Esophagus muscularis mucosa (tissue), 4 donors: Measurements from ENCODE around the gene PRR20B. TPM values are rescaled to one million over a fixed set of nuclear protein-coding genes. Genes with fewer than 3 reads are reported as not detected.
"Not testable (repeated sequence)": the region's sequence is repeated elsewhere in the genome, so short reads cannot be mapped to it uniquely, and the experiment has no call there.

Experiments
- DNase-seq: peaks from one replicate; pipeline ENCODE4 v3.0.0-alpha.2; 2017; ENCODE audit errors: extremely low spot score
- H3K27ac ChIP-seq, 4 donors: fragments of 200-600 bp; sonication (generic); replicated peaks in 1 of 4; 1 replicate in 3 of 4; 2 replicates in 1 of 4; pipeline ENCODE4 v1.5.1; 2016 to 2019; ENCODE audit warnings: mild to moderate bottlenecking in 1 of 4
- H3K27me3 ChIP-seq, 4 donors: fragments of 200-600 bp; sonication (generic); one replicate each; pipeline versions ENCODE4 v1.5.1 to v1.6.0; 2016 to 2019
- H3K36me3 ChIP-seq, 4 donors: fragments of 200-600 bp; sonication (generic); one replicate each; pipeline ENCODE4 v1.5.1; 2016 to 2019
- H3K4me1 ChIP-seq, 4 donors: fragments of 200-600 bp; sonication (generic); one replicate each; pipeline ENCODE4 v1.5.1; 2016 to 2019
- H3K4me3 ChIP-seq, 4 donors: fragments of 200-600 bp; sonication (generic); 1 replicate in 2 of 4; 2 replicates in 2 of 4; pipeline ENCODE4 v1.5.1; 2016 to 2019; ENCODE audit warnings: mild to moderate bottlenecking in 4 of 4, moderate library complexity in 1 of 4
- H3K9me3 ChIP-seq, 4 donors: fragments of 200-600 bp; sonication (generic); 1 replicate in 3 of 4; 2 replicates in 1 of 4; pipeline ENCODE4 v1.5.1; 2016 to 2019
- CTCF ChIP-seq, 3 experiments: fragments of 200-600 bp in 2 of 3; fragments of 450-650 bp in 1 of 3; sonication (generic) in 2 of 3; IDR thresholded peaks; one replicate each; pipeline ENCODE4 v1.5.1; 2017 to 2019; ENCODE audit warnings: antibody characterized with exemption in 3 of 3, mild to moderate bottlenecking in 2 of 3, moderate library complexity in 1 of 3
- EP300 ChIP-seq: sonication (generic); formaldehyde crosslinking; IDR thresholded peaks from one replicate; pipeline ENCODE4 v1.6.1; 2017; ENCODE audit warnings: antibody characterized with exemption
- POLR2A ChIP-seq: fragments of 450-650 bp; IDR thresholded peaks from one replicate; pipeline ENCODE4 v1.6.1; 2017; ENCODE audit warnings: antibody characterized with exemption, moderate library complexity, mild to moderate bottlenecking, low read depth
- POLR2AphosphoS5 ChIP-seq, 2 donors: sonication (generic); formaldehyde crosslinking; IDR thresholded peaks; one replicate each; pipeline ENCODE4 v1.6.1; 2017; ENCODE audit warnings: antibody characterized with exemption in 2 of 2
- WGBS: methylation state at CpG from one replicate; pipeline ENCODE4 v1.1.5; 2018; 5-methylcytosine and 5-hydroxymethylcytosine counted together
- intact Hi-C: fragments of 100-400 bp; cut with DNase I; formaldehyde crosslinking; loops from one replicate; pipeline ENCODE4 v1.15.1; 2023
- total RNA-seq, 4 donors: library from RNA; depleted of rRNA; stranded (reverse); fragments of >200 nt; gene quantifications; one replicate each; pipeline versions ENCODE4 v1.1.0 to v1.2.1, GENCODE V29; 2016

The PRR20B gene
- total RNA-seq = not detected

- DNase-seq, H3K27me3 ChIP-seq, H3K27ac ChIP-seq, H3K4me1 ChIP-seq, intact Hi-C loops, H3K36me3 ChIP-seq, H3K9me3 ChIP-seq, H3K4me3 ChIP-seq: not testable (repeated sequence)
- no CpG with 5 or more reads among the region's 22 CpGs for WGBS
Observed at GRCh38 chr13:57147188-57147587, at the start of gene PRR20B. Gene PRR20B, plus strand, starts transcription at chr13:57147488. Its CDS starts 387 bp downstream, at chr13:57147875.

GRCh38 chr13:57114945-57115344 lies 32.3 kb upstream of the PRR20B start:
- TF ChIP-seq EP300 = no peak
- no peak for TF ChIP-seq POLR2A
- no peak for TF ChIP-seq POLR2AphosphoS5 (IDR thresholded peaks at IDR 0.05)
- no peak for TF ChIP-seq CTCF (IDR thresholded peaks at IDR 0.05)
- intact Hi-C loops = no loop called here

GRCh38 chr13:57123681-57124080 lies 23.6 kb upstream of the PRR20B start:
- Histone ChIP-seq H3K4me3 (no peak overlapping the region), H3K27me3 (no peaks in the 10 kb centered on the region), H3K9me3 (no peaks in the 10 kb centered on the region), H3K36me3 (no peaks in the 10 kb centered on the region), H3K4me1 (peaks cover 7 to 27% (median 21%) of the 10 kb centered on the region in 4 donors), H3K27ac (peak overlapping the region in 3 of 4 donors; percentile 4 to 12 (median 7))
- TF ChIP-seq POLR2A (no peak), POLR2AphosphoS5 (IDR thresholded peaks at IDR 0.05) (no peak), EP300 (no peak), CTCF (IDR thresholded peaks at IDR 0.05) (no peak)
- intact Hi-C loops = no loop called here
- 23% methylated on average over 1 of the region's 1 CpG for WGBS
- DNase-seq = no peak

More at GRCh38 chr13:57114945-57115344, 32.3 kb upstream of the PRR20B start:
- Histone ChIP-seq H3K27me3 (no peaks in the 10 kb centered on the region), H3K4me3 (no peak overlapping the region), H3K9me3 (no peaks in the 10 kb centered on the region), H3K36me3 (no peaks in the 10 kb centered on the region), H3K27ac (no peak overlapping the region), H3K4me1 (no peaks in the 10 kb centered on the region)
- no peak for DNase-seq
- 92% methylated on average over 4 of the region's 4 CpGs for WGBS

- peaks cover 1 to 4% (median 3%) of the 10 kb centered on the region in 4 donors for H3K4me1 ChIP-seq
- no peak overlapping the region for H3K27ac ChIP-seq
- no peaks in the 10 kb centered on the region for H3K36me3 ChIP-seq
- no peak overlapping the region for H3K4me3 ChIP-seq
- TF ChIP-seq POLR2A (no peak), CTCF (IDR thresholded peaks at IDR 0.05) (no peak), POLR2AphosphoS5 (IDR thresholded peaks at IDR 0.05) (no peak), EP300 (no peak)
- H3K9me3 ChIP-seq = no peaks in the 10 kb centered on the region
- 82% methylated on average over 6 of the region's 6 CpGs for WGBS
- no peaks in the 10 kb centered on the region for H3K27me3 ChIP-seq
- intact Hi-C loops = no loop called here
- DNase-seq = no peak
Observed at GRCh38 chr13:57128909-57129308, 18.4 kb upstream of the PRR20B start.

GRCh38 chr13:57136093-57136492 lies 11.2 kb upstream of the PRR20B start:
- 60% methylated on average over 2 of the region's 2 CpGs for WGBS
- no peak for DNase-seq

GRCh38 chr13:57137585-57137984 lies 9.7 kb upstream of the PRR20B start:
- intact Hi-C loops = no loop called here
- 89% methylated on average over 4 of the region's 4 CpGs for WGBS

More at GRCh38 chr13:57136093-57136492, 11.2 kb upstream of the PRR20B start:
- TF ChIP-seq POLR2A = no peak
- intact Hi-C loops = no loop called here
- H3K4me1 ChIP-seq = no peaks in the 10 kb centered on the region
- no peak overlapping the region for H3K27ac ChIP-seq
- no peaks in the 10 kb centered on the region for H3K36me3 ChIP-seq
- no peaks in the 10 kb centered on the region for H3K27me3 ChIP-seq
- no peaks in the 10 kb centered on the region for H3K9me3 ChIP-seq
- H3K4me3 ChIP-seq = no peak overlapping the region

More at GRCh38 chr13:57137585-57137984, 9.7 kb upstream of the PRR20B start:
- TF ChIP-seq POLR2A (no peak), POLR2AphosphoS5 (IDR thresholded peaks at IDR 0.05) (no peak), EP300 (no peak), CTCF (IDR thresholded peaks at IDR 0.05) (no peak)
- no peak for DNase-seq
- Histone ChIP-seq H3K36me3 (no peaks in the 10 kb centered on the region), H3K4me1 (no peaks in the 10 kb centered on the region), H3K4me3 (no peak overlapping the region), H3K27me3 (no peaks in the 10 kb centered on the region), H3K9me3 (no peaks in the 10 kb centered on the region), H3K27ac (no peak overlapping the region)
